ENCODE results near the gene FTL. TPM values are rescaled to one million over a fixed set of nuclear protein-coding genes. Genes with fewer than 3 reads are reported as not detected.

FTL gene
- total RNA-seq, 4 donors from 2014 or later: 883 to 1,582 (median 1,278) TPM

- no peak for DNase-seq (ENCODE audit: low spot score in 2 of 2)
- 40% methylated on average over 1 of the region's 9 CpGs for WGBS
- TF ChIP-seq POLR2A (IDR thresholded peaks at IDR 0.05) (no peak), CTCF (IDR thresholded peaks at IDR 0.05) (no peak), EP300 (IDR thresholded peaks at IDR 0.05) (no peak), POLR2AphosphoS5 (IDR thresholded peaks at IDR 0.05) (no peak)
- Histone ChIP-seq H3K4me1 (no peaks in the 10 kb centered on the region), H3K27ac (no peak overlapping the region), H3K4me3 (no peak overlapping the region), H3K9me3 (no peaks in the 10 kb centered on the region), H3K27me3 (no peaks in the 10 kb centered on the region), H3K36me3 (no peaks in the 10 kb centered on the region)
These were observed 18.4 kb upstream of the FTL start for GRCh38 chr19:48946463-48947257.

- Histone ChIP-seq H3K4me1 (no peaks in the 10 kb centered on the region), H3K9me3 (no peaks in the 10 kb centered on the region), H3K36me3 (no peaks in the 10 kb centered on the region), H3K27me3 (no peaks in the 10 kb centered on the region), H3K4me3 (no peak overlapping the region), H3K27ac (no peak overlapping the region)
- WGBS: 88% methylated on average over 3 of the region's 3 CpGs
- TF ChIP-seq POLR2A (IDR thresholded peaks at IDR 0.05): no peak
- DNase-seq (ENCODE audit: low spot score in 2 of 2): no peak
These were observed 17.9 kb upstream of the FTL start for GRCh38 chr19:48947258-48947542.

- Histone ChIP-seq H3K27me3 (no peaks in the 10 kb centered on the region), H3K27ac (no peak overlapping the region), H3K4me3 (no peak overlapping the region), H3K9me3 (no peaks in the 10 kb centered on the region), H3K4me1 (peaks cover 6% of the 10 kb centered on the region), H3K36me3 (no peaks in the 10 kb centered on the region)
- TF ChIP-seq CTCF (IDR thresholded peaks at IDR 0.05) (no peak), POLR2AphosphoS5 (IDR thresholded peaks at IDR 0.05) (no peak), POLR2A (IDR thresholded peaks at IDR 0.05) (no peak), EP300 (IDR thresholded peaks at IDR 0.05) (no peak)
- no peak for DNase-seq (ENCODE audit: low spot score in 2 of 2)
- WGBS: 66% methylated on average over 3 of the region's 3 CpGs
These were observed 14.9 kb upstream of the FTL start for GRCh38 chr19:48950159-48950558.

GRCh38 chr19:48950830-48951519 lies 14.1 kb upstream of the FTL start:
- no peak for DNase-seq (ENCODE audit: low spot score in 2 of 2)
- no peaks in the 10 kb centered on the region for H3K9me3 ChIP-seq
- WGBS: 65% methylated on average over 9 of the region's 9 CpGs

GRCh38 chr19:48953141-48953540 lies 12.0 kb upstream of the FTL start:
- Histone ChIP-seq H3K4me3 (no peak overlapping the region), H3K4me1 (peaks cover 18% of the 10 kb centered on the region), H3K9me3 (no peaks in the 10 kb centered on the region), H3K36me3 (no peaks in the 10 kb centered on the region), H3K27ac (no peak overlapping the region), H3K27me3 (no peaks in the 10 kb centered on the region)
- no peak for DNase-seq (ENCODE audit: low spot score in 2 of 2)
- WGBS: 82% methylated on average over 4 of the region's 4 CpGs
- TF ChIP-seq POLR2AphosphoS5 (IDR thresholded peaks at IDR 0.05) (no peak), EP300 (IDR thresholded peaks at IDR 0.05) (no peak), POLR2A (IDR thresholded peaks at IDR 0.05) (no peak), CTCF (IDR thresholded peaks at IDR 0.05) (no peak)

More at GRCh38 chr19:48950830-48951519, 14.1 kb upstream of the FTL start:
- no peaks in the 10 kb centered on the region for H3K36me3 ChIP-seq
- no peaks in the 10 kb centered on the region for H3K27me3 ChIP-seq
- no peak for TF ChIP-seq POLR2A (IDR thresholded peaks at IDR 0.05)
- no peak for TF ChIP-seq POLR2AphosphoS5 (IDR thresholded peaks at IDR 0.05)
- TF ChIP-seq CTCF (IDR thresholded peaks at IDR 0.05): no peak
- no peak for TF ChIP-seq EP300 (IDR thresholded peaks at IDR 0.05)
- H3K27ac ChIP-seq: no peak overlapping the region
- no peak overlapping the region for H3K4me3 ChIP-seq
- H3K4me1 ChIP-seq: peaks cover 14% of the 10 kb centered on the region
